T-helper 17 cell (primary cell): ENCODE results near the gene PDCD11. TPM values are rescaled to one million over a fixed set of nuclear protein-coding genes. Genes with fewer than 3 reads are reported as not detected.
"Not testable (repeated sequence)": the region's sequence is repeated elsewhere in the genome, so short reads cannot be mapped to it uniquely, and the experiment has no call there.

Source experiments
- ATAC-seq: fragments of 150-1000 bp; cut with Tn5 transposase; 2 replicates; pipeline ENCODE4 v1.10.0; 2021; ENCODE audit warnings: mild to moderate bottlenecking, moderate library complexity
- DNase-seq, 3 donors: peaks; one replicate each; pipeline versions ENCODE4 v3.0.0 to v3.0.0-alpha.2; 2020 to 2021
- H3K9me3 ChIP-seq: one replicate; pipeline ENCODE4 v1.7.0; 2013; ENCODE audit warnings: low read length, mild to moderate bottlenecking; ENCODE audit not compliant: control insufficient read depth, poor library complexity, severe bottlenecking
- H3K27ac Mint-ChIP-seq: one replicate; pipeline ENCODE4 v1.8.0; 2022; ENCODE audit warnings: mild to moderate bottlenecking, moderate library complexity, mixed read lengths
- H3K27me3 Mint-ChIP-seq: one replicate; pipeline ENCODE4 v1.8.0; 2022; ENCODE audit warnings: mixed read lengths
- H3K36me3 Mint-ChIP-seq: one replicate; pipeline ENCODE4 v1.8.0; 2022; ENCODE audit warnings: low read depth, mixed read lengths
- H3K4me1 Mint-ChIP-seq: one replicate; pipeline ENCODE4 v1.8.0; 2022; ENCODE audit warnings: mild to moderate bottlenecking, mixed read lengths
- H3K4me3 Mint-ChIP-seq: one replicate; pipeline ENCODE4 v1.8.0; 2022; ENCODE audit warnings: mild to moderate bottlenecking, moderate library complexity, mixed read lengths
- total RNA-seq, 4 donors: library from RNA in 2 of 4; stranded (reverse) in 2 of 4; gene quantifications; one replicate each; pipeline ENCODE4 v1.2.3 and lab custom pipeline; 2022 to 2026

PDCD11 gene
- total RNA-seq, 2 donors from 2014 or later = 18.7 to 29.7 TPM

GRCh38 chr10:103382769-103383168, 13.7 kb upstream of the PDCD11 start:
- Mint-ChIP-seq H3K36me3 (no peaks in the 10 kb centered on the region), H3K4me3 (no peak overlapping the region), H3K27me3 (no peaks in the 10 kb centered on the region), H3K27ac (no peak overlapping the region), H3K4me1 (peaks cover 2% of the 10 kb centered on the region)
- no peak for ATAC-seq
- DNase-seq = no peak
- H3K9me3 ChIP-seq = no peaks in the 10 kb centered on the region

GRCh38 chr10:103394180-103394579, 2.2 kb upstream of the PDCD11 start:
- Mint-ChIP-seq H3K4me1 (peaks cover 37% of the 10 kb centered on the region), H3K27ac (no peak overlapping the region), H3K4me3 (peak overlapping the region; percentile 76), H3K36me3 (peaks cover 5% of the 10 kb centered on the region), H3K27me3 (no peaks in the 10 kb centered on the region)
- no peak for ATAC-seq
- DNase-seq = no peak
- H3K9me3 ChIP-seq = no peaks in the 10 kb centered on the region

- Mint-ChIP-seq H3K4me1 (peaks cover 41% of the 10 kb centered on the region), H3K4me3 (peak overlapping the region; percentile 99), H3K36me3 (peaks cover 7% of the 10 kb centered on the region), H3K27me3 (no peaks in the 10 kb centered on the region), H3K27ac (peak overlapping the region; percentile 96)
- DNase-seq (no peak), ATAC-seq (no peak)
- H3K9me3 ChIP-seq = no peaks in the 10 kb centered on the region
These were observed 716 bp upstream of the PDCD11 start for GRCh38 chr10:103395754-103396066.

GRCh38 chr10:103396789-103397087, 312 bp downstream of the PDCD11 start:
- Mint-ChIP-seq H3K27me3 (no peaks in the 10 kb centered on the region), H3K27ac (peak overlapping the region; percentile 96), H3K36me3 (peaks cover 7% of the 10 kb centered on the region), H3K4me1 (peaks cover 41% of the 10 kb centered on the region), H3K4me3 (peak overlapping the region; percentile 99)
- DNase-seq (no peak), ATAC-seq (no peak)
- no peaks in the 10 kb centered on the region for H3K9me3 ChIP-seq

- DNase-seq = no peak
- Mint-ChIP-seq H3K36me3 (peaks cover 7% of the 10 kb centered on the region), H3K27me3 (no peaks in the 10 kb centered on the region)
These were observed 882 bp downstream of the PDCD11 start for GRCh38 chr10:103397191-103397825.

GRCh38 chr10:103413564-103413963, 17.1 kb downstream of the PDCD11 start:
- no peak for DNase-seq
- ATAC-seq = no peak
- no peaks in the 10 kb centered on the region for H3K27me3 Mint-ChIP-seq
- H3K36me3 Mint-ChIP-seq = peaks cover 23% of the 10 kb centered on the region
- H3K4me1 Mint-ChIP-seq = peaks cover 12% of the 10 kb centered on the region
- no peak overlapping the region for H3K4me3 Mint-ChIP-seq
- H3K9me3 ChIP-seq = no peaks in the 10 kb centered on the region
- H3K27ac Mint-ChIP-seq = no peak overlapping the region

More at GRCh38 chr10:103397191-103397825, 882 bp downstream of the PDCD11 start:
- Mint-ChIP-seq H3K4me1 (peaks cover 41% of the 10 kb centered on the region), H3K27ac (peak overlapping the region; percentile 96), H3K4me3 (peak overlapping the region; percentile 99)
- H3K9me3 ChIP-seq = no peaks in the 10 kb centered on the region
- no peak for ATAC-seq

- Mint-ChIP-seq H3K4me3 (no peak overlapping the region), H3K4me1 (peaks cover 12% of the 10 kb centered on the region), H3K27ac (no peak overlapping the region), H3K36me3 (peaks cover 19% of the 10 kb centered on the region), H3K27me3 (no peaks in the 10 kb centered on the region)
- H3K9me3 ChIP-seq = no peaks in the 10 kb centered on the region
- DNase-seq (no peak), ATAC-seq (no peak)
These were observed 19.2 kb downstream of the PDCD11 start for GRCh38 chr10:103415581-103415980.

- Mint-ChIP-seq H3K27ac (no peak overlapping the region), H3K4me3 (no peak overlapping the region), H3K36me3 (peaks cover 19% of the 10 kb centered on the region), H3K27me3 (no peaks in the 10 kb centered on the region), H3K4me1 (peaks cover 12% of the 10 kb centered on the region)
- DNase-seq (peak; percentile 31 to 56 (median 34)), ATAC-seq (peak; percentile 48)
- H3K9me3 ChIP-seq = no peaks in the 10 kb centered on the region
These were observed 20.2 kb downstream of the PDCD11 start for GRCh38 chr10:103416436-103417147.

GRCh38 chr10:103417148-103417469, 20.7 kb downstream of the PDCD11 start:
- H3K27me3 Mint-ChIP-seq, H3K4me3 Mint-ChIP-seq, H3K9me3 ChIP-seq, DNase-seq, ATAC-seq, H3K27ac Mint-ChIP-seq: not testable (repeated sequence)
- Mint-ChIP-seq H3K4me1 (peaks cover 12% of the 10 kb centered on the region), H3K36me3 (peaks cover 19% of the 10 kb centered on the region)

- H3K27ac Mint-ChIP-seq = no peak overlapping the region
- H3K4me1 Mint-ChIP-seq = peaks cover 12% of the 10 kb centered on the region
- no peaks in the 10 kb centered on the region for H3K27me3 Mint-ChIP-seq
- no peaks in the 10 kb centered on the region for H3K9me3 ChIP-seq
- H3K36me3 Mint-ChIP-seq = peaks cover 20% of the 10 kb centered on the region
- no peak for ATAC-seq
- no peak overlapping the region for H3K4me3 Mint-ChIP-seq
- no peak for DNase-seq
These were observed 21.2 kb downstream of the PDCD11 start for GRCh38 chr10:103417601-103418000.

- ATAC-seq = no peak
- Mint-ChIP-seq H3K4me1 (peaks cover 12% of the 10 kb centered on the region), H3K36me3 (peaks cover 26% of the 10 kb centered on the region), H3K27ac (no peak overlapping the region), H3K27me3 (no peaks in the 10 kb centered on the region), H3K4me3 (no peak overlapping the region)
- no peaks in the 10 kb centered on the region for H3K9me3 ChIP-seq
- DNase-seq = no peak
These were observed 22.7 kb downstream of the PDCD11 start for GRCh38 chr10:103419101-103419500.

GRCh38 chr10:103423748-103424147, 27.3 kb downstream of the PDCD11 start:
- Mint-ChIP-seq H3K4me3 (no peak overlapping the region), H3K27ac (no peak overlapping the region), H3K36me3 (peaks cover 15% of the 10 kb centered on the region), H3K4me1 (peaks cover 12% of the 10 kb centered on the region), H3K27me3 (no peaks in the 10 kb centered on the region)
- ATAC-seq (no peak), DNase-seq (no peak)
- no peaks in the 10 kb centered on the region for H3K9me3 ChIP-seq

GRCh38 chr10:103427866-103428265, 31.4 kb downstream of the PDCD11 start:
- H3K9me3 ChIP-seq = no peaks in the 10 kb centered on the region
- no peak for DNase-seq
- H3K4me3 Mint-ChIP-seq = no peak overlapping the region
- ATAC-seq = no peak
- no peaks in the 10 kb centered on the region for H3K27me3 Mint-ChIP-seq
- peak overlapping the region; percentile 32 for H3K27ac Mint-ChIP-seq
- peaks cover 29% of the 10 kb centered on the region for H3K4me1 Mint-ChIP-seq
- H3K36me3 Mint-ChIP-seq = peaks cover 17% of the 10 kb centered on the region

- ATAC-seq = peak; percentile 52
- Mint-ChIP-seq H3K4me1 (peaks cover 29% of the 10 kb centered on the region), H3K27me3 (no peaks in the 10 kb centered on the region), H3K4me3 (peak overlapping the region; percentile 81), H3K27ac (peak overlapping the region; percentile 49), H3K36me3 (peaks cover 12% of the 10 kb centered on the region)
- H3K9me3 ChIP-seq = no peaks in the 10 kb centered on the region
- DNase-seq = no peak
These were observed 32.7 kb downstream of the PDCD11 start for GRCh38 chr10:103428989-103429643.
